Liver (tissue), 9 donors: ENCODE results near the gene NKAIN2. TPM values are rescaled to one million over a fixed set of nuclear protein-coding genes. Genes with fewer than 3 reads are reported as not detected.

Experiments used
- DNase-seq: peaks from one replicate; pipeline ENCODE4 v3.0.0-alpha.2; 2017; ENCODE audit warnings: low spot score
- H3K27ac ChIP-seq, 2 donors: one replicate each; pipeline ENCODE4 v1.7.0; 2013; ENCODE audit warnings: inconsistent platforms in 2 of 2, low read length in 2 of 2, control low read depth in 1 of 2, low read depth in 1 of 2, mild to moderate bottlenecking in 1 of 2
- H3K27me3 ChIP-seq, 4 donors: one replicate each; pipeline versions ENCODE4 v1.6.1 to v1.7.0; 2013; ENCODE audit warnings: low read length in 3 of 4, inconsistent platforms in 1 of 4, mild to moderate bottlenecking in 1 of 4, moderate library complexity in 1 of 4; ENCODE audit not compliant: control insufficient read depth in 4 of 4, insufficient read depth in 4 of 4
- H3K36me3 ChIP-seq, 4 donors: one replicate each; pipeline versions ENCODE4 v1.6.1 to v1.7.0; 2013; ENCODE audit warnings: low read length in 3 of 4, mild to moderate bottlenecking in 3 of 4, low read depth in 1 of 4, moderate library complexity in 1 of 4; ENCODE audit not compliant: control insufficient read depth in 4 of 4, insufficient read depth in 3 of 4
- H3K4me1 ChIP-seq, 4 donors: one replicate each; pipeline versions ENCODE4 v1.6.1 to v1.7.0; 2013; ENCODE audit warnings: low read length in 3 of 4, mild to moderate bottlenecking in 3 of 4, moderate library complexity in 1 of 4; ENCODE audit not compliant: control insufficient read depth in 4 of 4, insufficient read depth in 4 of 4
- H3K4me3 ChIP-seq, 3 donors: one replicate each; pipeline versions ENCODE4 v1.6.1 to v1.7.0; 2013; ENCODE audit warnings: low read length in 3 of 3, control low read depth in 1 of 3, low read depth in 1 of 3, mild to moderate bottlenecking in 1 of 3
- H3K9ac ChIP-seq, 2 donors: one replicate each; pipeline ENCODE4 v1.7.0; 2013; ENCODE audit warnings: low read length in 2 of 2, mild to moderate bottlenecking in 2 of 2, moderate library complexity in 2 of 2, control low read depth in 1 of 2, low read depth in 1 of 2
- H3K9me3 ChIP-seq, 4 donors: one replicate each; pipeline versions ENCODE4 v1.6.1 to v1.7.0; 2013; ENCODE audit warnings: low read length in 3 of 4; ENCODE audit not compliant: control insufficient read depth in 4 of 4
- EGR1 ChIP-seq, 2 donors: IDR thresholded peaks; 2 replicates each; pipeline ENCODE4 v1.6.1; 2016 to 2018; ENCODE audit warnings: antibody characterized with exemption in 2 of 2, low read depth in 2 of 2
- FOXA2 ChIP-seq: IDR thresholded peaks from 2 replicates; pipeline ENCODE4 v1.6.1; 2016; ENCODE audit warnings: antibody characterized with exemption
- GABPA ChIP-seq, 2 donors: IDR thresholded peaks in 1 of 2; conservative IDR thresholded peaks in 1 of 2; 2 replicates each; pipeline ENCODE4 v1.6.1; 2016; ENCODE audit warnings: antibody characterized with exemption in 2 of 2, mild to moderate bottlenecking in 1 of 2, moderate library complexity in 1 of 2
- HNF4A ChIP-seq, 2 donors: conservative IDR thresholded peaks; 2 replicates each; pipeline ENCODE4 v1.6.1; 2016; ENCODE audit warnings: antibody characterized with exemption in 2 of 2, mild to moderate bottlenecking in 2 of 2
- HNF4G ChIP-seq: IDR thresholded peaks from 2 replicates; pipeline ENCODE4 v1.6.1; 2016; ENCODE audit warnings: antibody characterized with exemption
- NR2F2 ChIP-seq: IDR thresholded peaks from 2 replicates; pipeline ENCODE4 v1.6.1; 2016; ENCODE audit warnings: antibody characterized with exemption
- RAD21 ChIP-seq, 2 donors: IDR thresholded peaks; 2 replicates each; pipeline ENCODE4 v1.6.1; 2016; ENCODE audit warnings: antibody characterized with exemption in 2 of 2, mild to moderate bottlenecking in 2 of 2
- RXRA ChIP-seq, 2 donors: IDR thresholded peaks; 2 replicates each; pipeline ENCODE4 v1.6.1; 2017 to 2018; ENCODE audit warnings: antibody characterized with exemption in 2 of 2, mild to moderate bottlenecking in 1 of 2
- SP1 ChIP-seq: IDR thresholded peaks from 2 replicates; pipeline ENCODE4 v1.6.1; 2018; ENCODE audit warnings: antibody characterized with exemption, mild to moderate bottlenecking
- YY1 ChIP-seq: IDR thresholded peaks from 2 replicates; pipeline ENCODE4 v1.6.1; 2016; ENCODE audit warnings: antibody characterized with exemption, mild to moderate bottlenecking
- WGBS: extraction: QIAGEN DNeasy Blood & Tissue Kit; methylation state at CpG from one replicate; pipeline ENCODE4 v1.1.7; 2013; 5-methylcytosine and 5-hydroxymethylcytosine counted together
- polyA plus RNA-seq, 2 donors: library from polyadenylated mRNA; stranded (reverse) in 1 of 2; unstranded in 1 of 2; fragments of 200-250 nt in 1 of 2; fragments of >200 nt in 1 of 2; fragmentation: Nextera tagmentation in 1 of 2; extraction: Ambion mirVana in 1 of 2; gene quantifications; one replicate each; pipeline versions ENCODE4 v1.2.1 to v1.2.3, GENCODE V29; 2013 to 2015
- total RNA-seq, 2 donors: library from RNA; depleted of rRNA; stranded (reverse); fragments of >200 nt; gene quantifications; one replicate each; pipeline ENCODE4 v1.2.3, GENCODE V29; 2014
- TF ChIP-seq, protein P1 (sequence below): IDR thresholded peaks from 2 replicates; pipeline ENCODE4 v1.6.1; 2016; ENCODE audit warnings: antibody characterized with exemption
- TF ChIP-seq, protein P2 (sequence below): IDR thresholded peaks from 2 replicates; pipeline ENCODE4 v1.6.1; 2016; ENCODE audit warnings: antibody characterized with exemption, mild to moderate bottlenecking
- TF ChIP-seq, protein P3 (sequence below): fragments of 150-350 bp; IDR thresholded peaks from 2 replicates; pipeline ENCODE4 v1.5.1; 2017; ENCODE audit warnings: improper control_type of control experiment, low read depth, low read length; ENCODE audit not compliant: missing input control
- TF ChIP-seq, protein P4 (sequence below): IDR thresholded peaks from 2 replicates; pipeline ENCODE4 v1.6.1; 2016; ENCODE audit warnings: antibody characterized with exemption
- donor health status: healthy.
- donor health status: healthy.
- donor health status: healthy.
- donor health status: healthy.
- donor health status: healthy.

Gene NKAIN2
- total and polyA plus RNA-seq, 4 donors: 0.05 to 0.14 TPM; not detected in 2

DNA sequence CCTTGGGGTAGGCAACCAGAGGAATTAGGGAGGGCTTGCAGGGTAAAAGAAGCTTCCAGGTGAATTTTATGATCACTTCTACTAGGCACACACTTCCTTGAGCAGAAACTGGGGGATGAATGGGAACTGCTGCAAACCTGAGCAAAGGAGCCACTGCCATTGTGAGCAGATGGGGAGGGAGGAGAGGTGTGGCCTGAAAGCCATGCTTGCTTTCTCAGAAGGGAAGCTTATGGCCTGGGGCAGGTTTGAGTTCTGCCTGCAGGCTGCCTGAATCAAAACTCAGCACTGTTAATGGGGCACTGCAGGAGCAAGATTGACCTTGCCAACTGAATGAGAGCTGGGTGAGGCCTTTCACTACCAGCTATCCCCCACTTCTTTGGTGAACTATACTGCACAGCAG is 328.1 kb downstream of the NKAIN2 start:
- DNase-seq: no peak
- H3K9me3 ChIP-seq: peaks cover 0 to 3% (median 1%) of the 10 kb centered on the region in 4 donors
- H3K36me3 ChIP-seq: no peaks in the 10 kb centered on the region
- H3K4me1 ChIP-seq: no peaks in the 10 kb centered on the region
- no peak overlapping the region for H3K27ac ChIP-seq
- no peaks in the 10 kb centered on the region for H3K27me3 ChIP-seq
- H3K4me3 ChIP-seq: no peak overlapping the region
- TF ChIP-seq RXRA (IDR thresholded peaks at IDR 0.05) (no peak), HNF4G (no peak), NR2F2 (no peak), GABPA (IDR thresholded peaks at IDR 0.05 in 1 of 2, conservative IDR thresholded peaks at IDR 0.05 in 1 of 2) (no peak), RAD21 (IDR thresholded peaks at IDR 0.05) (no peak), EGR1 (IDR thresholded peaks at IDR 0.05; ENCODE audit: low read depth in 2 of 2) (no peak), SP1 (no peak), FOXA2 (no peak), YY1 (no peak), HNF4A (conservative IDR thresholded peaks at IDR 0.05) (no peak)
- TF ChIP-seq, protein P1, sequence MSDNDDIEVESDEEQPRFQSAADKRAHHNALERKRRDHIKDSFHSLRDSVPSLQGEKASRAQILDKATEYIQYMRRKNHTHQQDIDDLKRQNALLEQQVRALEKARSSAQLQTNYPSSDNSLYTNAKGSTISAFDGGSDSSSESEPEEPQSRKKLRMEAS: no peak
- TF ChIP-seq, protein P2, sequence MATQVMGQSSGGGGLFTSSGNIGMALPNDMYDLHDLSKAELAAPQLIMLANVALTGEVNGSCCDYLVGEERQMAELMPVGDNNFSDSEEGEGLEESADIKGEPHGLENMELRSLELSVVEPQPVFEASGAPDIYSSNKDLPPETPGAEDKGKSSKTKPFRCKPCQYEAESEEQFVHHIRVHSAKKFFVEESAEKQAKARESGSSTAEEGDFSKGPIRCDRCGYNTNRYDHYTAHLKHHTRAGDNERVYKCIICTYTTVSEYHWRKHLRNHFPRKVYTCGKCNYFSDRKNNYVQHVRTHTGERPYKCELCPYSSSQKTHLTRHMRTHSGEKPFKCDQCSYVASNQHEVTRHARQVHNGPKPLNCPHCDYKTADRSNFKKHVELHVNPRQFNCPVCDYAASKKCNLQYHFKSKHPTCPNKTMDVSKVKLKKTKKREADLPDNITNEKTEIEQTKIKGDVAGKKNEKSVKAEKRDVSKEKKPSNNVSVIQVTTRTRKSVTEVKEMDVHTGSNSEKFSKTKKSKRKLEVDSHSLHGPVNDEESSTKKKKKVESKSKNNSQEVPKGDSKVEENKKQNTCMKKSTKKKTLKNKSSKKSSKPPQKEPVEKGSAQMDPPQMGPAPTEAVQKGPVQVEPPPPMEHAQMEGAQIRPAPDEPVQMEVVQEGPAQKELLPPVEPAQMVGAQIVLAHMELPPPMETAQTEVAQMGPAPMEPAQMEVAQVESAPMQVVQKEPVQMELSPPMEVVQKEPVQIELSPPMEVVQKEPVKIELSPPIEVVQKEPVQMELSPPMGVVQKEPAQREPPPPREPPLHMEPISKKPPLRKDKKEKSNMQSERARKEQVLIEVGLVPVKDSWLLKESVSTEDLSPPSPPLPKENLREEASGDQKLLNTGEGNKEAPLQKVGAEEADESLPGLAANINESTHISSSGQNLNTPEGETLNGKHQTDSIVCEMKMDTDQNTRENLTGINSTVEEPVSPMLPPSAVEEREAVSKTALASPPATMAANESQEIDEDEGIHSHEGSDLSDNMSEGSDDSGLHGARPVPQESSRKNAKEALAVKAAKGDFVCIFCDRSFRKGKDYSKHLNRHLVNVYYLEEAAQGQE: no peak
- TF ChIP-seq, protein P3, sequence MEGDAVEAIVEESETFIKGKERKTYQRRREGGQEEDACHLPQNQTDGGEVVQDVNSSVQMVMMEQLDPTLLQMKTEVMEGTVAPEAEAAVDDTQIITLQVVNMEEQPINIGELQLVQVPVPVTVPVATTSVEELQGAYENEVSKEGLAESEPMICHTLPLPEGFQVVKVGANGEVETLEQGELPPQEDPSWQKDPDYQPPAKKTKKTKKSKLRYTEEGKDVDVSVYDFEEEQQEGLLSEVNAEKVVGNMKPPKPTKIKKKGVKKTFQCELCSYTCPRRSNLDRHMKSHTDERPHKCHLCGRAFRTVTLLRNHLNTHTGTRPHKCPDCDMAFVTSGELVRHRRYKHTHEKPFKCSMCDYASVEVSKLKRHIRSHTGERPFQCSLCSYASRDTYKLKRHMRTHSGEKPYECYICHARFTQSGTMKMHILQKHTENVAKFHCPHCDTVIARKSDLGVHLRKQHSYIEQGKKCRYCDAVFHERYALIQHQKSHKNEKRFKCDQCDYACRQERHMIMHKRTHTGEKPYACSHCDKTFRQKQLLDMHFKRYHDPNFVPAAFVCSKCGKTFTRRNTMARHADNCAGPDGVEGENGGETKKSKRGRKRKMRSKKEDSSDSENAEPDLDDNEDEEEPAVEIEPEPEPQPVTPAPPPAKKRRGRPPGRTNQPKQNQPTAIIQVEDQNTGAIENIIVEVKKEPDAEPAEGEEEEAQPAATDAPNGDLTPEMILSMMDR: no peak
- TF ChIP-seq, protein P4, sequence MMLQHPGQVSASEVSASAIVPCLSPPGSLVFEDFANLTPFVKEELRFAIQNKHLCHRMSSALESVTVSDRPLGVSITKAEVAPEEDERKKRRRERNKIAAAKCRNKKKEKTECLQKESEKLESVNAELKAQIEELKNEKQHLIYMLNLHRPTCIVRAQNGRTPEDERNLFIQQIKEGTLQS: no peak
- H3K9ac ChIP-seq: no peak overlapping the region

DNA sequence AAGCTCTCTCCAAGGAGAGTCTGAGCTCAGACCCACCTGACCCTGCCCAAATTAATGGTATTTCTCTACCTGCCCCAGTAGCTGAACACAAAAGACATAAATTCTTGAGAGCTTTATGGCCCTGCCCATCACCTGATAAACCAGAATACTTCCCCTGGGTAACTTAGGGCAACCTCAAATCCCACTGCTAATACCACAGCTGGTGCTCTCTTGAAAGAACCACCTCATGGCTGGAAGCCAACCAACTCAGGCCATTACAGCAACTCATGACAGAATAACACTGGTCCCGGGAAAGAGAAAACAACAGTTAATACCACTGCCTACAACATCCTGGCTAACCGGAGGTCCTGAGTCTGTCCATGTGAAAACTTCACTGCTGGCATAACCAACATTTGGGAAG is 328.6 kb downstream of the NKAIN2 start:
- Histone ChIP-seq H3K27ac (no peak overlapping the region), H3K9ac (no peak overlapping the region), H3K4me1 (no peaks in the 10 kb centered on the region), H3K4me3 (no peak overlapping the region), H3K27me3 (no peaks in the 10 kb centered on the region), H3K36me3 (no peaks in the 10 kb centered on the region), H3K9me3 (peaks cover 0 to 3% (median 1%) of the 10 kb centered on the region in 4 donors)
- no peak for DNase-seq
- whole genome bisulfite sequencing: 91% methylated on average over 2 of the region's 2 CpGs
- TF ChIP-seq GABPA (IDR thresholded peaks at IDR 0.05 in 1 of 2, conservative IDR thresholded peaks at IDR 0.05 in 1 of 2): no peak
- TF ChIP-seq, protein P1: no peak
- no peak for TF ChIP-seq RAD21 (IDR thresholded peaks at IDR 0.05)
